Measurements from ENCODE around the gene KRT2.

DNA sequence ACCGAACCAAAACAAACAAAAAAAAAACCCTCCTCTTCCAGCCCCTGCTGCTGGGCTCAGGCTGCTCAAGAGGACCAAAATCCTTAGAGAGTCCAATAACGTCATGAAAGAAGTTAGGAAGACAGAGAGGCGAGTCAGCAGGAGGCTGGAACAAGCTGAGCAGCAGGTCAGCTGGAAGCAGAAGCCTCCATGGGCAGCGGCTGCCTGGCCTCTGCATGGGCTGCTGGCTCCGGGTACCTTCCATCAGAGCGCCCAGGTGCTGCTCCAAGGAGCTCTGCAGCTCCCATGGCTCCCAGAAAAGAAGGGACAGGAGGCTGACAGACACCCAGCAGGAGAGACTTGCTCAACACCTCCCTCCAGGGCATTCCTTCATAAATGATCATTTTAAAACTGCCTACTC, 3.2 kb upstream of the KRT2 start:
- TF ChIP-seq YY1 (IDR thresholded peaks at IDR 0.05; ENCODE audit: low read depth) (no peak), TCF12 (IDR thresholded peaks at IDR 0.05; ENCODE audit: low read depth) (no peak), TAF1 (IDR thresholded peaks at IDR 0.05; ENCODE audit: low read depth) (no peak), NFIC (IDR thresholded peaks at IDR 0.05) (no peak), TEAD4 (IDR thresholded peaks at IDR 0.05) (no peak), RAD21 (IDR thresholded peaks at IDR 0.05; ENCODE audit: low read depth) (no peak)
